A549 (cell line): ENCODE measurements around the gene CUX1. TPM values are rescaled to one million over a fixed set of nuclear protein-coding genes. Genes with fewer than 3 reads are reported as not detected.

Source experiments
- ATAC-seq, 2 experiments: fragments of 200-7000 bp in 1 of 2; fragments of >200 bp in 1 of 2; cut with Nextera tagmentation in 1 of 2; cut with Tn5 transposase in 1 of 2; 3 replicates each; pipeline versions ENCODE4 v1.8.0 to v1.9.1; 2018 to 2020; ENCODE audit warnings: mild to moderate bottlenecking in 1 of 2, moderate library complexity in 1 of 2
- CTCF ChIA-PET: fragments of 300-600 bp; sonication (Branson Sonifier 250); formaldehyde crosslinking; extraction: SDS; loops from one replicate; lab custom pipeline; 2021; ENCODE audit warnings: antibody characterized with exemption, inconsistent platforms; lab: Yijun Ruan, JAX
- POLR2A ChIA-PET: fragments of 350-600 bp; formaldehyde crosslinking; extraction: SDS; loops from one replicate; lab custom pipeline; 2021; ENCODE audit warnings: antibody characterized with exemption, inconsistent platforms; lab: Yijun Ruan, JAX
- DNase-seq, 2 experiments: peaks; one replicate each; pipeline versions ENCODE4 v3.0.0 to v3.0.0-alpha.2; 2011 to 2016; ENCODE audit warnings: low read depth in 1 of 2, low spot score in 1 of 2
- FAIRE-seq: peaks from 2 replicates; lab custom pipeline; 2011; peaks lifted over from hg19 to GRCh38; lab: Jason Lieb, UNC
- H3K27ac ChIP-seq, 2 experiments: fragments of >200 bp; sonication (Bioruptor Twin); formaldehyde crosslinking; 3 replicates each; pipeline ENCODE4 v1.5.1; 2016 to 2017
- H3K4me1 ChIP-seq: fragments of >200 bp; sonication (Bioruptor Twin); formaldehyde crosslinking; 3 replicates; pipeline ENCODE4 v1.6.1; 2016
- H3K4me2 ChIP-seq: fragments of >200 bp; sonication (Bioruptor Twin); formaldehyde crosslinking; 3 replicates; pipeline ENCODE4 v1.6.1; 2016
- H3K4me3 ChIP-seq: fragments of >200 bp; sonication (Bioruptor Twin); formaldehyde crosslinking; 3 replicates; pipeline ENCODE4 v1.5.1; 2016
- H3K9me3 ChIP-seq: fragments of >200 bp; sonication (Bioruptor Twin); formaldehyde crosslinking; 3 replicates; pipeline ENCODE4 v1.6.1; 2016
- CBX2 ChIP-seq: fragments of 200-600 bp; sonication (generic); IDR thresholded peaks from 2 replicates; pipeline ENCODE4 v1.6.1; 2016; ENCODE audit warnings: low read depth, mild to moderate bottlenecking, borderline replicate concordance
- CHD2 ChIP-seq: fragments of 150-350 bp; IDR thresholded peaks from 2 replicates; pipeline ENCODE4 v1.6.1; 2014; ENCODE audit warnings: low read length; ENCODE audit not compliant: partially characterized antibody
- EHF ChIP-seq: fragments of 250-450 bp; sonication (Bioruptor Pico); IDR thresholded peaks from 2 replicates; pipeline ENCODE4 v1.5.0; 2020; ENCODE audit warnings: mild to moderate bottlenecking
- EHMT2 ChIP-seq: fragments of 200-600 bp; sonication (generic); IDR thresholded peaks from 2 replicates; pipeline ENCODE4 v1.6.1; 2016; ENCODE audit warnings: antibody characterized with exemption, low read depth, mild to moderate bottlenecking, moderate library complexity
- ESRRA ChIP-seq: fragments of 150-350 bp; IDR thresholded peaks from 2 replicates; pipeline ENCODE4 v1.6.1; 2014; ENCODE audit warnings: mild to moderate bottlenecking, low read length, borderline replicate concordance
- FOSB ChIP-seq: fragments of 250-450 bp; sonication (Bioruptor Pico); IDR thresholded peaks from 2 replicates; pipeline ENCODE4 v1.5.0; 2020; ENCODE audit warnings: mild to moderate bottlenecking, moderate library complexity
- HDAC2 ChIP-seq: fragments of 200-600 bp; sonication (generic); IDR thresholded peaks from 2 replicates; pipeline ENCODE4 v1.6.1; 2016
- HOXA7 ChIP-seq: fragments of 250-450 bp; sonication (Bioruptor Pico); IDR thresholded peaks from 2 replicates; pipeline ENCODE4 v1.5.0; 2020; ENCODE audit warnings: mild to moderate bottlenecking, moderate library complexity
- KDM1A ChIP-seq: fragments of 200-600 bp; sonication (generic); IDR thresholded peaks from 2 replicates; pipeline ENCODE4 v1.6.1; 2016; ENCODE audit warnings: low read depth, mild to moderate bottlenecking
- KDM5A ChIP-seq: fragments of 200-600 bp; sonication (generic); IDR thresholded peaks from 2 replicates; pipeline ENCODE4 v1.6.1; 2016; ENCODE audit warnings: antibody characterized with exemption, mild to moderate bottlenecking
- NR3C1 ChIP-seq: fragments of >200 bp; sonication (Bioruptor Twin); formaldehyde crosslinking; IDR thresholded peaks from 3 replicates; pipeline ENCODE4 v1.6.1; 2017
- PHF8 ChIP-seq: fragments of 200-600 bp; sonication (generic); IDR thresholded peaks from 2 replicates; pipeline ENCODE4 v1.6.1; 2016; ENCODE audit warnings: low read depth, mild to moderate bottlenecking, antibody characterized with exemption, moderate library complexity, borderline replicate concordance
- POLR2A ChIP-seq: IDR thresholded peaks from 2 replicates; pipeline ENCODE4 v1.6.1; 2012; ENCODE audit warnings: mild to moderate bottlenecking, low read length
- RAD21 ChIP-seq, 2 experiments: fragments of >200 bp in 1 of 2; sonication (Bioruptor Twin) in 1 of 2; formaldehyde crosslinking in 1 of 2; IDR thresholded peaks in 1 of 2; conservative IDR thresholded peaks in 1 of 2; 2 replicates in 1 of 2; 3 replicates in 1 of 2; pipeline ENCODE4 v1.6.1; 2012 to 2018; ENCODE audit warnings: inconsistent platforms in 1 of 2
- RARB ChIP-seq: fragments of 250-450 bp; sonication (Bioruptor Pico); IDR thresholded peaks from 2 replicates; pipeline ENCODE4 v1.8.0; 2021; ENCODE audit warnings: mild to moderate bottlenecking, moderate library complexity
- RCOR1 ChIP-seq: fragments of 150-350 bp; IDR thresholded peaks from 2 replicates; pipeline ENCODE4 v1.6.1; 2014; ENCODE audit warnings: antibody characterized with exemption, low read length, low read depth
- RNF2 ChIP-seq: fragments of 200-600 bp; sonication (generic); IDR thresholded peaks from 2 replicates; pipeline ENCODE4 v1.6.1; 2016; ENCODE audit warnings: low read depth, mild to moderate bottlenecking, antibody characterized with exemption, moderate library complexity, borderline replicate concordance
- SREBF2 ChIP-seq: fragments of 450-650 bp; IDR thresholded peaks from 2 replicates; pipeline ENCODE4 v1.6.1; 2014; ENCODE audit warnings: mild to moderate bottlenecking, moderate library complexity
- ZNF302 ChIP-seq: fragments of 250-450 bp; sonication (Bioruptor Pico); IDR thresholded peaks from 2 replicates; pipeline ENCODE4 v1.9.0; 2021; ENCODE audit warnings: inconsistent platforms, mild to moderate bottlenecking, moderate library complexity
- ZSCAN20 ChIP-seq: fragments of 250-450 bp; sonication (Bioruptor Pico); IDR thresholded peaks from 2 replicates; pipeline ENCODE4 v1.8.0; 2022; ENCODE audit warnings: mild to moderate bottlenecking, moderate library complexity
- WGBS: methylation state at CpG from one replicate; pipeline ENCODE4 v1.1.6; 2017; ENCODE audit errors: missing lambda C conversion rate; 5-methylcytosine and 5-hydroxymethylcytosine counted together
- polyA plus RNA-seq, 4 experiments: library from polyadenylated mRNA; depleted of rRNA in 3 of 4; stranded (reverse); fragments of >200 nt; fragmentation: RNase III in 1 of 4; extraction: RNeasy Plus Mini Kit Qiagen cat#74134 plus additional on column Dnase treatment in 1 of 4; gene quantifications; 2 replicates in 3 of 4; 3 replicates in 1 of 4; pipeline ENCODE4 v1.2.3, GENCODE V29; 2011 to 2017
- TF ChIP-seq, protein P1 (sequence below): fragments of 450-650 bp; IDR thresholded peaks from 2 replicates; pipeline ENCODE4 v1.6.1; 2014; ENCODE audit warnings: antibody characterized with exemption
- TF ChIP-seq, protein P2 (sequence below): fragments of 250-450 bp; sonication (Bioruptor Pico); IDR thresholded peaks from 2 replicates; pipeline ENCODE4 v1.5.0; 2021; ENCODE audit warnings: mild to moderate bottlenecking, moderate library complexity, borderline replicate concordance
- TF ChIP-seq, protein P3 (sequence below): fragments of 200-600 bp; sonication (generic); IDR thresholded peaks from 2 replicates; pipeline ENCODE4 v1.6.1; 2016; ENCODE audit warnings: antibody characterized with exemption, mild to moderate bottlenecking, moderate library complexity
- TF ChIP-seq, protein P4 (sequence below): fragments of 250-450 bp; sonication (Bioruptor Pico); IDR thresholded peaks from 2 replicates; pipeline ENCODE4 v1.5.0; 2020; ENCODE audit warnings: low read depth, mild to moderate bottlenecking, moderate library complexity
- TF ChIP-seq, protein P5 (sequence below): fragments of >200 bp; sonication (Bioruptor Twin); formaldehyde crosslinking; IDR thresholded peaks from 3 replicates; pipeline ENCODE4 v1.6.1; 2016

The CUX1 gene
- polyA plus RNA-seq, 2 of the 4 experiments (the other 2 are of a cell fraction) = 32.7 to 33.4 TPM

DNA sequence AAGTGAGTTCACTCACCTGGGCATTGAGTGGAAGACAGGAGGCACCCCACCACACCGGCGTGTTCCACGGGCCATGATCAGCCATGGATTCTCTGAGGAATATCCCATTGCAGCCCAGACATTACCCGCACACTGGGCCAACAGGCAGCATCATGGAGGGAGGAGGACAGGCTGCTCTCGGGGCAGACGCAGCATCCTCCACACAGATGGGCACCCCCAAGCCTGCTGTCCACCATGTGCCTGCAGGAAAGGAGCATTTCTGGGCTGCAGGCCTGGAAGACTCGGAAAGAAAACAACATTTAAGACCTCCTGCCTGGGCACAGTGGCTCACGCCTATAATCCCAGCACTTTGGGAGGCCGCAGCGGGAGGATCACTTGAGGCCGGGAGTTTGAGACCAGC is 398.3 kb downstream of the CUX1 start:
- no peak for ATAC-seq
- TF ChIP-seq, protein P1, sequence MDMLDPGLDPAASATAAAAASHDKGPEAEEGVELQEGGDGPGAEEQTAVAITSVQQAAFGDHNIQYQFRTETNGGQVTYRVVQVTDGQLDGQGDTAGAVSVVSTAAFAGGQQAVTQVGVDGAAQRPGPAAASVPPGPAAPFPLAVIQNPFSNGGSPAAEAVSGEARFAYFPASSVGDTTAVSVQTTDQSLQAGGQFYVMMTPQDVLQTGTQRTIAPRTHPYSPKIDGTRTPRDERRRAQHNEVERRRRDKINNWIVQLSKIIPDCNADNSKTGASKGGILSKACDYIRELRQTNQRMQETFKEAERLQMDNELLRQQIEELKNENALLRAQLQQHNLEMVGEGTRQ = no peak
- TF ChIP-seq RNF2 (no peak), KDM5A (no peak), CHD2 (no peak), NR3C1 (no peak), RAD21 (conservative IDR thresholded peaks at IDR 0.05 in 1 of 2, IDR thresholded peaks at IDR 0.05 in 1 of 2) (no peak), EHF (CRISPR knock-in tag) (no peak), HDAC2 (no peak), CBX2 (no peak)
- TF ChIP-seq, protein P2, sequence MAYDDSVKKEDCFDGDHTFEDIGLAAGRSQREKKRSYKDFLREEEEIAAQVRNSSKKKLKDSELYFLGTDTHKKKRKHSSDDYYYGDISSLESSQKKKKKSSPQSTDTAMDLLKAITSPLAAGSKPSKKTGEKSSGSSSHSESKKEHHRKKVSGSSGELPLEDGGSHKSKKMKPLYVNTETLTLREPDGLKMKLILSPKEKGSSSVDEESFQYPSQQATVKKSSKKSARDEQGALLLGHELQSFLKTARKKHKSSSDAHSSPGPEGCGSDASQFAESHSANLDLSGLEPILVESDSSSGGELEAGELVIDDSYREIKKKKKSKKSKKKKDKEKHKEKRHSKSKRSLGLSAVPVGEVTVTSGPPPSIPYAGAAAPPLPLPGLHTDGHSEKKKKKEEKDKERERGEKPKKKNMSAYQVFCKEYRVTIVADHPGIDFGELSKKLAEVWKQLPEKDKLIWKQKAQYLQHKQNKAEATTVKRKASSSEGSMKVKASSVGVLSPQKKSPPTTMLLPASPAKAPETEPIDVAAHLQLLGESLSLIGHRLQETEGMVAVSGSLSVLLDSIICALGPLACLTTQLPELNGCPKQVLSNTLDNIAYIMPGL = no peak
- TF ChIP-seq, protein P3, sequence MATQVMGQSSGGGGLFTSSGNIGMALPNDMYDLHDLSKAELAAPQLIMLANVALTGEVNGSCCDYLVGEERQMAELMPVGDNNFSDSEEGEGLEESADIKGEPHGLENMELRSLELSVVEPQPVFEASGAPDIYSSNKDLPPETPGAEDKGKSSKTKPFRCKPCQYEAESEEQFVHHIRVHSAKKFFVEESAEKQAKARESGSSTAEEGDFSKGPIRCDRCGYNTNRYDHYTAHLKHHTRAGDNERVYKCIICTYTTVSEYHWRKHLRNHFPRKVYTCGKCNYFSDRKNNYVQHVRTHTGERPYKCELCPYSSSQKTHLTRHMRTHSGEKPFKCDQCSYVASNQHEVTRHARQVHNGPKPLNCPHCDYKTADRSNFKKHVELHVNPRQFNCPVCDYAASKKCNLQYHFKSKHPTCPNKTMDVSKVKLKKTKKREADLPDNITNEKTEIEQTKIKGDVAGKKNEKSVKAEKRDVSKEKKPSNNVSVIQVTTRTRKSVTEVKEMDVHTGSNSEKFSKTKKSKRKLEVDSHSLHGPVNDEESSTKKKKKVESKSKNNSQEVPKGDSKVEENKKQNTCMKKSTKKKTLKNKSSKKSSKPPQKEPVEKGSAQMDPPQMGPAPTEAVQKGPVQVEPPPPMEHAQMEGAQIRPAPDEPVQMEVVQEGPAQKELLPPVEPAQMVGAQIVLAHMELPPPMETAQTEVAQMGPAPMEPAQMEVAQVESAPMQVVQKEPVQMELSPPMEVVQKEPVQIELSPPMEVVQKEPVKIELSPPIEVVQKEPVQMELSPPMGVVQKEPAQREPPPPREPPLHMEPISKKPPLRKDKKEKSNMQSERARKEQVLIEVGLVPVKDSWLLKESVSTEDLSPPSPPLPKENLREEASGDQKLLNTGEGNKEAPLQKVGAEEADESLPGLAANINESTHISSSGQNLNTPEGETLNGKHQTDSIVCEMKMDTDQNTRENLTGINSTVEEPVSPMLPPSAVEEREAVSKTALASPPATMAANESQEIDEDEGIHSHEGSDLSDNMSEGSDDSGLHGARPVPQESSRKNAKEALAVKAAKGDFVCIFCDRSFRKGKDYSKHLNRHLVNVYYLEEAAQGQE = no peak
- Histone ChIP-seq H3K4me1 (no peaks in the 10 kb centered on the region), H3K4me2 (no peak overlapping the region), H3K9me3 (no peaks in the 10 kb centered on the region), H3K27ac (no peak overlapping the region), H3K4me3 (no peak overlapping the region)
- WGBS = 94% methylated on average over 10 of the region's 11 CpGs
- ChIA-PET POLR2A (no interaction called here), CTCF (interaction anchor here (1.5 kb wide), 1 partner anchor 20 kb away, joined by 3 read pairs; no protein-coding TSS in a partner anchor)
- no peak for DNase-seq
- no peak for FAIRE-seq

DNA sequence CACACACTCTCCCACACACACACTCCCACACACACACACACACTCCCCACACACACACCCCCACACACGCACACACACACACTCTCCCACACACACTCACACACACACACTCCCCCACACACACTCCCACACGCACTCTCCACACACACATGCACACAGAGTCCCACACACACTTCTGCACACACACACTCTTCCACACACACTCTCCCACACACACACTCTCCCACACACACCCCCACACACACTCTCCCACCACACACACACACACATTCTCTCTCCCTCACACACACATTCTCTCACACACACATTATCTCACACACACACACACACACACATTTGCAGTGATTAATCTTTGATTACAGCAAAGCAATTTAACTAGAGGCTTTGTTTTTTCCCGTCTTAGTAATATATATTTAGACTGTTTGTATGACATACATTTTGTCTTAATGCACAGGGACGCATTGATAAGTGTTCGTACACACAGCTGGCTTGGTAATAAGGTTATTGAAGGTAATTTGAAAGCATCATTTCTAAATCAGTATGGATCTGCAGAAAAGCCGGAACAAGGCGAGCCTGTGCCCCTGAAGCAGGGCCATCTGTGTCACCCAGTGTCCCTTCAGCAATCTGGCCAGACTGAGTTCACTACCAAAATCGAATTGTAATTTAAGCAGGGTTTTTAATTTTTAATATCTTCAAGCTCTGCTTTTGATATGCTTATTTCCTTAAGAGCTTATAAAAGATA is 399.3 kb downstream of the CUX1 start:
- ATAC-seq (no peak), FAIRE-seq (no peak), DNase-seq (no peak)
- no peak overlapping the region for H3K4me2 ChIP-seq
- ChIA-PET POLR2A (no interaction called here), CTCF (interaction anchor here (0.5 to 1.5 kb wide), 3 partner anchors 19 to 62 kb away, joined by 3 read pairs; no protein-coding TSS in a partner anchor)
- 79% methylated on average over 8 of the region's 8 CpGs for WGBS
- H3K4me3 ChIP-seq = no peak overlapping the region
- H3K27ac ChIP-seq = no peak overlapping the region
- no peaks in the 10 kb centered on the region for H3K9me3 ChIP-seq
- H3K4me1 ChIP-seq = no peaks in the 10 kb centered on the region
- no peak for TF ChIP-seq SREBF2
- no peak for TF ChIP-seq RCOR1
- TF ChIP-seq ESRRA = no peak
- TF ChIP-seq, protein P4, sequence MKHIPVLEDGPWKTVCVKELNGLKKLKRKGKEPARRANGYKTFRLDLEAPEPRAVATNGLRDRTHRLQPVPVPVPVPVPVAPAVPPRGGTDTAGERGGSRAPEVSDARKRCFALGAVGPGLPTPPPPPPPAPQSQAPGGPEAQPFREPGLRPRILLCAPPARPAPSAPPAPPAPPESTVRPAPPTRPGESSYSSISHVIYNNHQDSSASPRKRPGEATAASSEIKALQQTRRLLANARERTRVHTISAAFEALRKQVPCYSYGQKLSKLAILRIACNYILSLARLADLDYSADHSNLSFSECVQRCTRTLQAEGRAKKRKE (CRISPR knock-in tag) = no peak
- TF ChIP-seq EHMT2 = no peak
- TF ChIP-seq FOSB = no peak
- TF ChIP-seq, protein P1 = no peak
- no peak for TF ChIP-seq RAD21 (conservative IDR thresholded peaks at IDR 0.05 in 1 of 2, IDR thresholded peaks at IDR 0.05 in 1 of 2)
- no peak for TF ChIP-seq RARB
- no peak for TF ChIP-seq POLR2A
- no peak for TF ChIP-seq PHF8
- no peak for TF ChIP-seq HOXA7
- TF ChIP-seq ZSCAN20 (CRISPR knock-in tag) = no peak
- TF ChIP-seq ZNF302 (CRISPR knock-in tag) = no peak
- TF ChIP-seq, protein P5, sequence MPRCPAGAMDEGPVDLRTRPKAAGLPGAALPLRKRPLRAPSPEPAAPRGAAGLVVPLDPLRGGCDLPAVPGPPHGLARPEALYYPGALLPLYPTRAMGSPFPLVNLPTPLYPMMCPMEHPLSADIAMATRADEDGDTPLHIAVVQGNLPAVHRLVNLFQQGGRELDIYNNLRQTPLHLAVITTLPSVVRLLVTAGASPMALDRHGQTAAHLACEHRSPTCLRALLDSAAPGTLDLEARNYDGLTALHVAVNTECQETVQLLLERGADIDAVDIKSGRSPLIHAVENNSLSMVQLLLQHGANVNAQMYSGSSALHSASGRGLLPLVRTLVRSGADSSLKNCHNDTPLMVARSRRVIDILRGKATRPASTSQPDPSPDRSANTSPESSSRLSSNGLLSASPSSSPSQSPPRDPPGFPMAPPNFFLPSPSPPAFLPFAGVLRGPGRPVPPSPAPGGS = no peak
- no peak for TF ChIP-seq KDM1A
